ENCODE data around the gene C2orf92. TPM values are rescaled to one million over a fixed set of nuclear protein-coding genes. Genes with fewer than 3 reads are reported as not detected.

Gene C2orf92
- total and polyA plus RNA-seq, 7 donors, result 0.89 to 3.6 (median 1.9) TPM

DNA sequence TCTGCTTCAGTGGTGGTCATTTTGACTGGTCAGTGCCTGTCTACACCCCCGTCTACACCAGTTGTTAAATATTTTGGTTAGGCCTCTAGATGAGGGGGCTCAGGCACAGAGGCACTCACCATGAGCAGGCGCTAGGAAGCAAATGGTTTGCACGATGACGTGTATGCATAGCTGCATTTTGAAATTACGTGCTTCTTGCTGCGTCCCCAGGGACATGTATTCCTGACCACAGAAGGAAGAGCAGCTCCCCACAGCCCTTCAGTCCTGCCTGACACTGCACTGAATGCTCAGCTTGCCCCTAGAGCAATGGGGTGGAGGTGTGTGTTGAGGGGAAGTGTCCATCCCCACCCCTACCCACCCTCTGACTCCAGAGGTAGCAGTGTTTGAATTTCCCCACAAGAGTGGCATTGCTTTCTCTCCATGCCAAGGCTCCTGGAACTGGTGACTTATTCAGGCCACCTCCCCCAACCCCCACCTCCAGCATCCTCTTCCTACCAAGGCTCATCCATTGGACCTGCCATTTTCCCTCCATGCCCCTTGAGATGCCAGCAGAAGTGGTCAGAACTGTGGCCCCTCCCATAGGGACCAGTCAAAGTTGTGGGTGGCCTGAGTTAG, 32.4 kb downstream of the C2orf92 start:
- TF ChIP-seq, protein P1, sequence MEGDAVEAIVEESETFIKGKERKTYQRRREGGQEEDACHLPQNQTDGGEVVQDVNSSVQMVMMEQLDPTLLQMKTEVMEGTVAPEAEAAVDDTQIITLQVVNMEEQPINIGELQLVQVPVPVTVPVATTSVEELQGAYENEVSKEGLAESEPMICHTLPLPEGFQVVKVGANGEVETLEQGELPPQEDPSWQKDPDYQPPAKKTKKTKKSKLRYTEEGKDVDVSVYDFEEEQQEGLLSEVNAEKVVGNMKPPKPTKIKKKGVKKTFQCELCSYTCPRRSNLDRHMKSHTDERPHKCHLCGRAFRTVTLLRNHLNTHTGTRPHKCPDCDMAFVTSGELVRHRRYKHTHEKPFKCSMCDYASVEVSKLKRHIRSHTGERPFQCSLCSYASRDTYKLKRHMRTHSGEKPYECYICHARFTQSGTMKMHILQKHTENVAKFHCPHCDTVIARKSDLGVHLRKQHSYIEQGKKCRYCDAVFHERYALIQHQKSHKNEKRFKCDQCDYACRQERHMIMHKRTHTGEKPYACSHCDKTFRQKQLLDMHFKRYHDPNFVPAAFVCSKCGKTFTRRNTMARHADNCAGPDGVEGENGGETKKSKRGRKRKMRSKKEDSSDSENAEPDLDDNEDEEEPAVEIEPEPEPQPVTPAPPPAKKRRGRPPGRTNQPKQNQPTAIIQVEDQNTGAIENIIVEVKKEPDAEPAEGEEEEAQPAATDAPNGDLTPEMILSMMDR (IDR thresholded peaks at IDR 0.05), result no peak
- no peaks in the 10 kb centered on the region for H3K27me3 ChIP-seq (ENCODE audit: insufficient read depth in 3 of 3, low read length in 2 of 3)
- intact Hi-C loops (cut with DNase I), result loop anchor here in 1 of 2 donors (5.0 kb wide), 1 partner anchor 685 kb away; no protein-coding TSS in a partner anchor
- H3K4me1 ChIP-seq, result no peaks in the 10 kb centered on the region
- no peaks in the 10 kb centered on the region for H3K36me3 ChIP-seq (ENCODE audit: insufficient read depth in 1 of 2, low read depth in 1 of 2)
- DNase-seq (no peak), ATAC-seq (no peak)
- no peak overlapping the region for H3K27ac ChIP-seq
- 65 to 75% (median 73%) methylated on average over 6 of the region's 6 CpGs for WGBS, 3 donors
- no peaks in the 10 kb centered on the region for H3K9me3 ChIP-seq
- no peak overlapping the region for H3K4me3 ChIP-seq

GRCh38 chr2:97702731-97703470, 33.4 kb downstream of the C2orf92 start:
- Histone ChIP-seq H3K27me3 (ENCODE audit: insufficient read depth in 3 of 3, low read length in 2 of 3) (no peaks in the 10 kb centered on the region), H3K36me3 (ENCODE audit: insufficient read depth in 1 of 2, low read depth in 1 of 2) (no peaks in the 10 kb centered on the region), H3K27ac (no peak overlapping the region), H3K4me1 (no peaks in the 10 kb centered on the region), H3K9me3 (no peaks in the 10 kb centered on the region), H3K4me3 (no peak overlapping the region)
- 88 to 95% (median 94%) methylated on average over 19 of the region's 19 CpGs for WGBS, 3 donors
- TF ChIP-seq, protein P1 (IDR thresholded peaks at IDR 0.05), result no peak
- DNase-seq (no peak), ATAC-seq (no peak)
- intact Hi-C loops (cut with DNase I), result loop anchor here in 1 of 2 donors (5.0 kb wide), 1 partner anchor 684 kb away; no protein-coding TSS in a partner anchor

DNA sequence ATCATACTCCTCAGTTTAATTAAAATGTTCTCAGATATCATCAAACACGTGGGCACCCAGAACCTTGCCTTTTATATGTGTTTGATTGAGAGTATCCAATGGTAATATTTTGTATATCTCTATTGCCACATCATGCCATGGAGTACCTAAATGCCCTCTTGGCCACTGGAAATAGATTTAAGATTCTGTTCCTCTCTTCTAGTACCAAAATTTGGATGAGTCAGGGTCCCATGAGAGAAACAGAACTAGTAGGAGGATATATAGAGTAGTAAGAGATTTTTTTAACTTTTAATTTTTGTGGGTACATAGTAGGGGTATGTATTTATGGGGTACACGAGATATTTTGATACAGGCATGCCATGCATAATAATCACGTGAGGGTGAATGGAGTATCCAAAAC, 34.2 kb downstream of the C2orf92 start:
- TF ChIP-seq, protein P1 (IDR thresholded peaks at IDR 0.05), result no peak
- H3K4me1 ChIP-seq, result no peaks in the 10 kb centered on the region
- 61 to 84% (median 79%) methylated on average over 3 of the region's 3 CpGs for WGBS, 3 donors
- no peak for DNase-seq
- ATAC-seq, result no peak
- H3K9me3 ChIP-seq, result no peaks in the 10 kb centered on the region
- peaks cover 0 to 2% (median 0%) of the 10 kb centered on the region in 3 donors for H3K27me3 ChIP-seq (ENCODE audit: insufficient read depth in 3 of 3, low read length in 2 of 3)
- no peak overlapping the region for H3K27ac ChIP-seq
- intact Hi-C loops (cut with DNase I), result loop anchor here in 1 of 2 donors (5.0 kb wide), 1 partner anchor 684 kb away; no protein-coding TSS in a partner anchor
- H3K4me3 ChIP-seq, result no peak overlapping the region
- H3K36me3 ChIP-seq (ENCODE audit: insufficient read depth in 1 of 2, low read depth in 1 of 2), result no peaks in the 10 kb centered on the region

DNA sequence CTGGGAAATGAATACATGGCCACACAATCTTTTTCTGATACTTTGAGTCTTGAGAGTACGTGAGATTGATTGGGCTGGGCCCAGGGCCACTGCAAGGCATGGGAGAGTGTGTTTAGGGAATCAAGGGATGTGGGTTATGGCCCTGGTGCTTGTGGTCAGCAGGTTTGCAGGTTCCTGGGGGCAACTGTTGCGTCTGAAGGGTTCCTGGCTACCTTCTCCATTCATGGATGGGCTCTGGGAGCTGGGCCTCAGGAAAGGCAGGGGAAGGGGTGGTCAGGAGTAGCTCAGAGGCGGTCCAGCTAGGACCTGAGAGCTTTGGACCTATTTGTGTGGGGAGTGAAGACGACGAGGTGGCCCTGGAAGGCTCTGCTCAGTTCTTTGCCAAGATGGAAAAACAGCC, 35.5 kb downstream of the C2orf92 start:
- Histone ChIP-seq H3K27ac (no peak overlapping the region), H3K9me3 (no peaks in the 10 kb centered on the region), H3K4me1 (no peaks in the 10 kb centered on the region), H3K4me3 (no peak overlapping the region), H3K36me3 (ENCODE audit: insufficient read depth in 1 of 2, low read depth in 1 of 2) (no peaks in the 10 kb centered on the region), H3K27me3 (ENCODE audit: insufficient read depth in 3 of 3, low read length in 2 of 3) (peaks cover 0 to 5% (median 0%) of the 10 kb centered on the region in 3 donors)
- ATAC-seq (no peak), DNase-seq (no peak)
- 74 to 80% (median 79%) methylated on average over 5 of the region's 5 CpGs for WGBS, 3 donors
- intact Hi-C loops (cut with DNase I), result loop anchor here in 1 of 2 donors (5.0 kb wide), 1 partner anchor 682 kb away; no protein-coding TSS in a partner anchor
- TF ChIP-seq, protein P1 (IDR thresholded peaks at IDR 0.05), result no peak

Data from psoas muscle (tissue), 8 donors.